Motor neuron (in vitro differentiated cells): Measurements from ENCODE around the gene CDCP2. TPM values are rescaled to one million over a fixed set of nuclear protein-coding genes. Genes with fewer than 3 reads are reported as not detected.
A peak's percentile ranks its signal among the peaks of the same experiment; 100 is the strongest.
"Not testable (repeated sequence)": the region's sequence is repeated elsewhere in the genome, so short reads cannot be mapped to it uniquely, and the experiment has no call there.

Source experiments
- ATAC-seq, 8 experiments: fragments of 200-7000 bp; cut with Tn5 transposase; replicated peaks in 6 of 8; 2 replicates each; pipeline ENCODE4 v1.8.0; 2021; ENCODE audit warnings: mild to moderate bottlenecking in 8 of 8, moderate library complexity in 8 of 8
- H3K27ac ChIP-seq, 2 donors: fragments of 250-450 bp; sonication (Bioruptor Pico); 2 replicates each; pipeline ENCODE4 v1.9.0; 2021; ENCODE audit warnings: antibody characterized with exemption in 2 of 2, mild to moderate bottlenecking in 2 of 2, moderate library complexity in 1 of 2
- H3K4me1 ChIP-seq, 2 donors: fragments of 250-450 bp; sonication (Bioruptor Pico); replicated peaks in 1 of 2; 2 replicates each; pipeline ENCODE4 v1.6.1; 2021; ENCODE audit warnings: antibody characterized with exemption in 2 of 2, mild to moderate bottlenecking in 2 of 2, moderate library complexity in 1 of 2
- H3K4me3 ChIP-seq, 5 donors: fragments of 250-450 bp; sonication (Bioruptor Pico); 2 replicates each; pipeline ENCODE4 v1.9.0; 2021; ENCODE audit warnings: antibody characterized with exemption in 5 of 5, mild to moderate bottlenecking in 5 of 5, moderate library complexity in 4 of 5
- WGBS, 10 experiments: fragments of 450-650 bp; shearing (Covaris generic); methylation state at CpG; one replicate each; pipeline ENCODE4 v1.0.0; 2022; 5-methylcytosine and 5-hydroxymethylcytosine counted together
- in situ Hi-C, 9 experiments: fragments of 400-800 bp; cut with MboI; loops; one replicate each; pipeline ENCODE4 v1.15.0; 2021; ENCODE audit warnings: low sequenced_read_pairs in 9 of 9, low pct_unique_long_range_greater_than_20kb in 2 of 9; ENCODE audit not compliant: unreplicated experiment in 9 of 9
- total RNA-seq, 8 experiments: library from RNA; unstranded; fragments of 300-600 nt; gene quantifications; 2 replicates each; pipeline versions ENCODE4 v1.2.3 to v1.2.4, GENCODE V29; 2022

CDCP2 gene
- total RNA-seq, 8 experiments from 2014 or later, result 0.09 to 0.21 (median 0.15) TPM; not detected in 4

GRCh38 chr1:54176621-54177327 lies 24.0 kb upstream of the CDCP2 start:
- Histone ChIP-seq H3K27ac (no peak overlapping the region), H3K4me1 (peaks cover 21% of the 10 kb centered on the region in 2 donors), H3K4me3 (no peak overlapping the region)
- ATAC-seq, result peak in 5 of 8 experiments; percentile 25 to 48 (median 42)
- WGBS, 10 experiments, result 67 to 100% (median 93%) methylated on average over 1 to 5 of the region's 6 CpGs; no CpG with 5 or more reads in 6 of the 10 experiments
- in situ Hi-C loops, result no loop called here

- Histone ChIP-seq H3K27ac (no peak overlapping the region), H3K4me1 (peaks cover 21% of the 10 kb centered on the region in 2 donors), H3K4me3 (no peak overlapping the region)
- WGBS, 10 experiments, result 63 to 100% (median 73%) methylated on average over 1 to 4 of the region's 4 CpGs; no CpG with 5 or more reads in 5 of the 10 experiments
- no peak for ATAC-seq
- in situ Hi-C loops, result no loop called here
Measured at GRCh38 chr1:54174106-54174505, 21.3 kb upstream of the CDCP2 start.

- in situ Hi-C loops, result no loop called here
- Histone ChIP-seq H3K4me3 (no peak overlapping the region), H3K27ac (no peak overlapping the region), H3K4me1 (peaks cover 21% of the 10 kb centered on the region in 2 donors)
- WGBS, 10 experiments, result 30 to 100% (median 58%) methylated on average over 1 to 8 of the region's 9 CpGs; no CpG with 5 or more reads in 3 of the 10 experiments
- ATAC-seq, result peak in 5 of 8 experiments; percentile 51 to 78 (median 77)
Measured at GRCh38 chr1:54173681-54174080, 20.9 kb upstream of the CDCP2 start.

GRCh38 chr1:54172614-54173599 lies 20.1 kb upstream of the CDCP2 start:
- ATAC-seq, result peak in 6 of 8 experiments; percentile 37 to 67 (median 61)
- Histone ChIP-seq H3K27ac (peak overlapping the region in 1 of 2 donors; percentile 23), H3K4me1 (peaks cover 21% of the 10 kb centered on the region in 2 donors), H3K4me3 (no peak overlapping the region)
- 45 to 90% (median 73%) methylated on average over 2 to 10 of the region's 10 CpGs for WGBS, 10 experiments
- in situ Hi-C loops, result no loop called here

GRCh38 chr1:54171606-54172005 lies 18.8 kb upstream of the CDCP2 start:
- H3K4me3 ChIP-seq, result no peak overlapping the region
- 40 to 94% (median 82%) methylated on average over 1 to 6 of the region's 8 CpGs; no CpG with 5 or more reads in 2 of the 10 experiments for WGBS, 10 experiments
- H3K4me1 ChIP-seq, result peaks cover 21% of the 10 kb centered on the region in 2 donors
- no peak for ATAC-seq
- in situ Hi-C loops, result no loop called here
- H3K27ac ChIP-seq, result no peak overlapping the region

- ATAC-seq, result no peak
- no peak overlapping the region for H3K27ac ChIP-seq
- WGBS, 10 experiments, result 60 to 93% (median 80%) methylated on average over 1 to 7 of the region's 8 CpGs; no CpG with 5 or more reads in 3 of the 10 experiments
Measured at GRCh38 chr1:54171016-54171415, 18.2 kb upstream of the CDCP2 start.

GRCh38 chr1:54169068-54169467 lies 16.3 kb upstream of the CDCP2 start:
- no peak for ATAC-seq
- WGBS, 10 experiments, result 8 to 100% (median 68%) methylated on average over 1 to 3 of the region's 3 CpGs; no CpG with 5 or more reads in 2 of the 10 experiments
- in situ Hi-C loops, result no loop called here

More at GRCh38 chr1:54171016-54171415, 18.2 kb upstream of the CDCP2 start:
- Histone ChIP-seq H3K4me3 (no peak overlapping the region), H3K4me1 (peaks cover 21% of the 10 kb centered on the region in 2 donors)
- in situ Hi-C loops, result no loop called here

GRCh38 chr1:54168206-54168965 lies 15.6 kb upstream of the CDCP2 start:
- 60 to 100% (median 89%) methylated on average over 1 to 7 of the region's 8 CpGs; no CpG with 5 or more reads in 3 of the 10 experiments for WGBS, 10 experiments
- ATAC-seq, result no peak
- H3K27ac ChIP-seq, result no peak overlapping the region
- no peak overlapping the region for H3K4me3 ChIP-seq
- in situ Hi-C loops, result no loop called here
- peaks cover 11 to 12% of the 10 kb centered on the region in 2 donors for H3K4me1 ChIP-seq

More at GRCh38 chr1:54169068-54169467, 16.3 kb upstream of the CDCP2 start:
- Histone ChIP-seq H3K4me3 (no peak overlapping the region), H3K4me1 (peaks cover 18 to 19% of the 10 kb centered on the region in 2 donors), H3K27ac (no peak overlapping the region)

GRCh38 chr1:54167422-54168139 lies 14.8 kb upstream of the CDCP2 start:
- 0 to 93% (median 84%) methylated on average over 1 to 9 of the region's 9 CpGs; no CpG with 5 or more reads in 2 of the 10 experiments for WGBS, 10 experiments
- in situ Hi-C loops, result no loop called here
- Histone ChIP-seq H3K4me3 (no peak overlapping the region), H3K27ac (no peak overlapping the region), H3K4me1 (peaks cover 3 to 4% of the 10 kb centered on the region in 2 donors)
- peak in 7 of 8 experiments; percentile 18 to 92 (median 88) for ATAC-seq

- H3K27ac ChIP-seq, H3K4me3 ChIP-seq, ATAC-seq, H3K4me1 ChIP-seq, in situ Hi-C loops: not testable (repeated sequence)
- WGBS, 10 experiments, result 80 to 100% (median 88%) methylated on average over 1 to 6 of the region's 8 CpGs; no CpG with 5 or more reads in 1 of the 10 experiments
Measured at GRCh38 chr1:54166357-54166756, 13.6 kb upstream of the CDCP2 start.

- Histone ChIP-seq H3K4me1 (no peaks in the 10 kb centered on the region), H3K27ac (no peak overlapping the region), H3K4me3 (no peak overlapping the region)
- in situ Hi-C loops, result no loop called here
- ATAC-seq, result no peak
- WGBS, 10 experiments, result 81 to 97% (median 90%) methylated on average over 3 to 14 of the region's 15 CpGs; no CpG with 5 or more reads in 4 of the 10 experiments
Measured at GRCh38 chr1:54165146-54165545, 12.3 kb upstream of the CDCP2 start.

- ATAC-seq, result no peak
- 48 to 100% (median 73%) methylated on average over 1 to 4 of the region's 5 CpGs; no CpG with 5 or more reads in 1 of the 10 experiments for WGBS, 10 experiments
- Histone ChIP-seq H3K4me1 (no peaks in the 10 kb centered on the region), H3K27ac (no peak overlapping the region), H3K4me3 (no peak overlapping the region)
- in situ Hi-C loops, result no loop called here
Measured at GRCh38 chr1:54163573-54163972, 10.8 kb upstream of the CDCP2 start.
